H1 (cell line): Measurements from ENCODE around the gene SCARF1. TPM values are rescaled to one million over a fixed set of nuclear protein-coding genes. Genes with fewer than 3 reads are reported as not detected.

ENCODE experiments used
- CTCF ChIA-PET: fragments of 300-600 bp; sonication (Branson Sonifier 250); formaldehyde crosslinking; loops from one replicate; lab custom pipeline; 2021; ENCODE audit not compliant: partially characterized antibody; lab: Charles Lee
- POLR2A ChIA-PET: fragments of 300-600 bp; sonication (Branson Sonifier 250); formaldehyde crosslinking; loops from one replicate; lab custom pipeline; 2021; ENCODE audit warnings: inconsistent platforms; ENCODE audit not compliant: partially characterized antibody; lab: Charles Lee
- DNase-seq, 2 experiments: peaks; one replicate each; pipeline versions ENCODE4 v3.0.0 to v3.0.0-alpha.2; 2010 to 2022; ENCODE audit warnings: low spot score in 2 of 2, low read depth in 1 of 2, mixed read lengths in 1 of 2
- FAIRE-seq: peaks from 2 replicates; lab custom pipeline; 2011; peaks lifted over from hg19 to GRCh38; lab: Jason Lieb, UNC
- H2AFZ ChIP-seq: 2 replicates; pipeline ENCODE4 v1.8.1; 2012; ENCODE audit warnings: low read length, inconsistent platforms
- H2AK5ac ChIP-seq: 2 replicates; pipeline ENCODE4 v1.6.1; 2013; ENCODE audit warnings: low read depth, low read length
- H2BK120ac ChIP-seq: replicated peaks from 2 replicates; pipeline ENCODE3; 2013; ENCODE audit warnings: low read depth, low read length, inconsistent platforms
- H2BK12ac ChIP-seq: 2 replicates; pipeline ENCODE4 v1.6.1; 2013; ENCODE audit warnings: low read depth, low read length
- H2BK15ac ChIP-seq: 2 replicates; pipeline ENCODE4 v1.6.1; 2013; ENCODE audit warnings: low read length
- H2BK20ac ChIP-seq: 2 replicates; pipeline ENCODE4 v1.6.1; 2013; ENCODE audit warnings: low read length
- H2BK5ac ChIP-seq: 2 replicates; pipeline ENCODE4 v1.6.1; 2013; ENCODE audit warnings: low read depth, low read length
- H3K14ac ChIP-seq: 2 replicates; pipeline ENCODE4 v1.6.1; 2013; ENCODE audit warnings: inconsistent platforms; ENCODE audit not compliant: insufficient read length
- H3K18ac ChIP-seq: 2 replicates; pipeline ENCODE4 v1.6.1; 2013; ENCODE audit warnings: low read length; ENCODE audit errors: extremely low read depth
- H3K23ac ChIP-seq: 2 replicates; pipeline ENCODE4 v1.6.1; 2013; ENCODE audit warnings: inconsistent platforms; ENCODE audit not compliant: insufficient read length
- H3K23me2 ChIP-seq: 2 replicates; pipeline ENCODE4 v1.6.1; 2013; ENCODE audit warnings: low read depth, low read length
- H3K27ac ChIP-seq: 2 replicates; pipeline ENCODE4 v1.6.1; 2011; ENCODE audit warnings: low read depth, low read length, inconsistent platforms
- H3K27me3 ChIP-seq, 4 experiments: replicated peaks in 1 of 4; 1 replicate in 1 of 4; 2 replicates in 3 of 4; pipeline versions ENCODE4 v1.6.1 to v1.8.1; 2011 to 2013; ENCODE audit warnings: low read length in 3 of 4, mild to moderate bottlenecking in 3 of 4, inconsistent platforms in 2 of 4, mixed read lengths in 2 of 4, moderate library complexity in 1 of 4; ENCODE audit not compliant: control insufficient read depth in 3 of 4, insufficient read depth in 3 of 4; ENCODE audit errors: extremely low read depth in 1 of 4
- H3K36me3 ChIP-seq, 4 experiments: 2 replicates each; pipeline versions ENCODE4 v1.6.1 to v1.8.1; 2011 to 2013; ENCODE audit warnings: mild to moderate bottlenecking in 4 of 4, low read length in 3 of 4, moderate library complexity in 2 of 4, control low read depth in 1 of 4, inconsistent platforms in 1 of 4; ENCODE audit not compliant: insufficient read depth in 4 of 4, control insufficient read depth in 2 of 4
- H3K4ac ChIP-seq: replicated peaks from 2 replicates; pipeline ENCODE3; 2013; ENCODE audit warnings: low read length, low read depth, mixed read lengths, inconsistent platforms; ENCODE audit not compliant: insufficient read length
- H3K4me1 ChIP-seq, 4 experiments: replicated peaks in 1 of 4; 1 replicate in 1 of 4; 2 replicates in 3 of 4; pipeline versions ENCODE4 v1.6.1 to v1.8.1; 2011 to 2013; ENCODE audit warnings: low read length in 3 of 4, inconsistent platforms in 2 of 4, mixed read lengths in 1 of 4; ENCODE audit not compliant: insufficient read depth in 4 of 4, control insufficient read depth in 3 of 4
- H3K4me2 ChIP-seq, 2 experiments: 2 replicates each; pipeline versions ENCODE4 v1.6.1 to v1.8.1; 2011 to 2013; ENCODE audit warnings: low read depth in 2 of 2, low read length in 2 of 2, control low read depth in 1 of 2, inconsistent platforms in 1 of 2, mild to moderate bottlenecking in 1 of 2; ENCODE audit not compliant: insufficient read depth in 1 of 2
- H3K4me3 ChIP-seq, 4 experiments: fragments of 200-600, 300-600 bp in 1 of 4; sonication (generic), shearing (Covaris generic), sonication (Bioruptor Twin) in 1 of 4; 2 replicates each; pipeline versions ENCODE4 v1.5.1 to v1.8.1; 2011 to 2016; ENCODE audit warnings: low read length in 4 of 4, low read depth in 3 of 4, control low read depth in 2 of 4, inconsistent platforms in 2 of 4, mild to moderate bottlenecking in 2 of 4, mixed read lengths in 1 of 4, moderate library complexity in 1 of 4; ENCODE audit not compliant: insufficient read depth in 2 of 4; ENCODE audit errors: extremely low read depth in 1 of 4
- H3K56ac ChIP-seq: replicated peaks from 2 replicates; pipeline ENCODE3; 2013; ENCODE audit warnings: low read depth, mild to moderate bottlenecking, mixed read lengths, low read length, inconsistent platforms; ENCODE audit not compliant: insufficient read length
- H3K79me1 ChIP-seq: 2 replicates; pipeline ENCODE4 v1.6.1; 2013; ENCODE audit warnings: low read depth, low read length, control low read depth
- H3K79me2 ChIP-seq, 2 experiments: 2 replicates each; pipeline versions ENCODE4 v1.6.1 to v1.8.1; 2012 to 2013; ENCODE audit warnings: low read length in 2 of 2, mild to moderate bottlenecking in 2 of 2, inconsistent platforms in 1 of 2; ENCODE audit not compliant: insufficient read depth in 2 of 2, control insufficient read depth in 1 of 2
- H3K9ac ChIP-seq, 4 experiments: replicated peaks in 1 of 4; 1 replicate in 1 of 4; 2 replicates in 3 of 4; pipeline versions ENCODE4 v1.6.1 to v1.8.1; 2011 to 2013; ENCODE audit warnings: low read depth in 3 of 4, low read length in 3 of 4, control low read depth in 2 of 4, mild to moderate bottlenecking in 2 of 4, moderate library complexity in 2 of 4, inconsistent platforms in 1 of 4; ENCODE audit errors: extremely low read depth in 1 of 4
- H3K9me3 ChIP-seq, 2 experiments: 2 replicates each; pipeline versions ENCODE4 v1.6.1 to v1.8.1; 2012 to 2013; ENCODE audit warnings: mild to moderate bottlenecking in 2 of 2, moderate library complexity in 2 of 2, control low read depth in 1 of 2, inconsistent platforms in 1 of 2, low read depth in 1 of 2, low read length in 1 of 2, mixed read lengths in 1 of 2; ENCODE audit not compliant: insufficient read depth in 2 of 2
- H4K20me1 ChIP-seq, 2 experiments: replicated peaks in 1 of 2; 2 replicates each; pipeline versions ENCODE3 to v1.8.1; 2011 to 2013; ENCODE audit warnings: inconsistent platforms in 2 of 2, low read length in 2 of 2, mild to moderate bottlenecking in 1 of 2; ENCODE audit not compliant: insufficient read depth in 2 of 2, control insufficient read depth in 1 of 2
- H4K5ac ChIP-seq: 2 replicates; pipeline ENCODE4 v1.6.1; 2013; ENCODE audit warnings: low read length, low read depth, mixed read lengths, inconsistent platforms; ENCODE audit not compliant: insufficient read length
- H4K8ac ChIP-seq: 2 replicates; pipeline ENCODE4 v1.8.0; 2013; ENCODE audit warnings: mild to moderate bottlenecking, moderate library complexity, low read length, inconsistent platforms; ENCODE audit not compliant: insufficient read depth; ENCODE audit errors: extremely low read depth
- H4K91ac ChIP-seq: replicated peaks from 2 replicates; pipeline ENCODE3; 2013; ENCODE audit warnings: low read length, mixed read lengths, inconsistent platforms; ENCODE audit not compliant: insufficient read length
- ATF3 ChIP-seq: IDR thresholded peaks from 2 replicates; pipeline ENCODE4 v1.6.1; 2011; ENCODE audit warnings: low read depth, mild to moderate bottlenecking, low read length; ENCODE audit not compliant: insufficient read depth
- BACH1 ChIP-seq: IDR thresholded peaks from 2 replicates; pipeline ENCODE4 v1.6.1; 2012; ENCODE audit warnings: low read length, improper control_type of control experiment
- BRCA1 ChIP-seq: IDR thresholded peaks from 2 replicates; pipeline ENCODE4 v1.6.1; 2012; ENCODE audit warnings: low read depth, low read length, improper control_type of control experiment
- CBX8 ChIP-seq: fragments of 300-800, 300-1000 bp; sonication (generic); IDR thresholded peaks from 2 replicates; pipeline ENCODE4 v1.7.1; 2016; ENCODE audit warnings: low read depth, low read length, borderline replicate concordance
- CHD2 ChIP-seq: IDR thresholded peaks from 2 replicates; pipeline ENCODE4 v1.6.1; 2012; ENCODE audit warnings: low read length, improper control_type of control experiment
- EGR1 ChIP-seq: IDR thresholded peaks from 2 replicates; pipeline ENCODE4 v1.6.1; 2011; ENCODE audit warnings: low read depth, low read length, borderline replicate concordance
- EZH2 ChIP-seq: fragments of 200-600 bp; sonication (generic); IDR thresholded peaks from 2 replicates; pipeline ENCODE4 v1.7.1; 2012; ENCODE audit warnings: low read depth, mild to moderate bottlenecking, moderate library complexity, low read length, inconsistent platforms; ENCODE audit not compliant: severe bottlenecking
- NRF1 ChIP-seq: IDR thresholded peaks from 2 replicates; pipeline ENCODE4 v1.6.1; 2011; ENCODE audit warnings: mild to moderate bottlenecking, low read depth, low read length, improper control_type of control experiment
- TAF1 ChIP-seq: IDR thresholded peaks from 2 replicates; pipeline ENCODE4 v1.6.1; 2011; ENCODE audit warnings: mild to moderate bottlenecking, low read depth, low read length
- TAF7 ChIP-seq: optimal IDR thresholded peaks from 2 replicates; pipeline ENCODE3; 2011; ENCODE audit warnings: low read depth, mild to moderate bottlenecking, inconsistent platforms, low read length, moderate library complexity, borderline replicate concordance
- TBP ChIP-seq: IDR thresholded peaks from 2 replicates; pipeline ENCODE4 v1.6.1; 2011; ENCODE audit warnings: low read depth, low read length, improper control_type of control experiment
- TEAD4 ChIP-seq: IDR thresholded peaks from 2 replicates; pipeline ENCODE4 v1.6.1; 2012; ENCODE audit warnings: low read depth, low read length, inconsistent platforms, mixed read lengths
- WGBS, 2 experiments: shearing (Covaris generic) in 1 of 2; methylation state at CpG; one replicate each; pipeline versions ENCODE4 v1.1.6 to v1.1.7; 2013 to 2015; ENCODE audit warnings: low lambda C conversion rate in 2 of 2, mixed read lengths in 2 of 2, inconsistent platforms in 1 of 2, low coverage in 1 of 2, missing lambda C conversion rate in 1 of 2; ENCODE audit not compliant: insufficient replicate concordance in 2 of 2, insufficient coverage in 1 of 2, insufficient read length in 1 of 2; ENCODE audit errors: extremely low coverage in 1 of 2, missing lambda C conversion rate in 1 of 2; 5-methylcytosine and 5-hydroxymethylcytosine counted together
- polyA plus RNA-seq, 7 experiments: library from polyadenylated mRNA; depleted of rRNA in 3 of 7; stranded (reverse) in 5 of 7; unstranded in 2 of 7; fragments of >200 nt in 5 of 7; fragments of 200-250 nt in 2 of 7; gene quantifications; 1 replicate in 5 of 7; 2 replicates in 1 of 7; 4 replicates in 1 of 7; pipeline versions ENCODE4 v1.2.1 to v1.2.3, GENCODE V29; 2011 to 2013; ENCODE audit warnings: missing spikeins in 2 of 7, mixed read lengths in 2 of 7
- total RNA-seq: library from RNA; stranded (reverse); fragmentation: NEBNext Ultra II Directional; extraction: Animal tissue kit (Norgen Biotek cat#: 25700); gene quantifications from 2 replicates; pipeline ENCODE4 v1.2.1, GENCODE V29; 2021
- TF ChIP-seq, protein P1 (sequence below): IDR thresholded peaks from 2 replicates; pipeline ENCODE4 v1.6.1; 2011; ENCODE audit warnings: low read length, improper control_type of control experiment

Gene SCARF1
- total and polyA plus RNA-seq, 2 of the 8 experiments (the other 6 are each of a cell fraction or from before 2014, with no cell fraction given): 1.1 to 1.6 TPM

- H3K14ac ChIP-seq: no peak overlapping the region
- no peak overlapping the region for H4K5ac ChIP-seq
- FAIRE-seq: no peak
- peaks cover 0 to 14% (median 11%) of the 10 kb centered on the region in 4 experiments; a peak in 6 of 7 replicates for H3K4me1 ChIP-seq
- no peaks in the 10 kb centered on the region for H3K27me3 ChIP-seq
- H3K36me3 ChIP-seq: no peaks in the 10 kb centered on the region
- H2BK5ac ChIP-seq: no peak overlapping the region
- ChIA-PET POLR2A (no interaction called here), CTCF (interaction anchor here (1.6 to 3.5 kb wide), 4 partner anchors 8 to 35 kb away, joined by 4 to 12 read pairs (median 8); no protein-coding TSS in a partner anchor)
- H2BK120ac ChIP-seq: no peak overlapping the region
- H3K23ac ChIP-seq: no peak overlapping the region
- H3K4me2 ChIP-seq: no peak overlapping the region
- H2AFZ ChIP-seq: no peak overlapping the region
- H4K91ac ChIP-seq: no peak overlapping the region
- H3K9ac ChIP-seq: no peak overlapping the region
- no peak overlapping the region for H3K27ac ChIP-seq
- no peaks in the 10 kb centered on the region for H3K79me1 ChIP-seq
- H2BK15ac ChIP-seq: no peak overlapping the region
- TF ChIP-seq BRCA1 (no peak), CHD2 (no peak), TEAD4 (no peak), TAF7 (no peak), ATF3 (no peak), EGR1 (no peak), NRF1 (no peak), CBX8 (no peak), BACH1 (no peak), TAF1 (no peak), TBP (no peak), EZH2 (no peak)
- TF ChIP-seq, protein P1, sequence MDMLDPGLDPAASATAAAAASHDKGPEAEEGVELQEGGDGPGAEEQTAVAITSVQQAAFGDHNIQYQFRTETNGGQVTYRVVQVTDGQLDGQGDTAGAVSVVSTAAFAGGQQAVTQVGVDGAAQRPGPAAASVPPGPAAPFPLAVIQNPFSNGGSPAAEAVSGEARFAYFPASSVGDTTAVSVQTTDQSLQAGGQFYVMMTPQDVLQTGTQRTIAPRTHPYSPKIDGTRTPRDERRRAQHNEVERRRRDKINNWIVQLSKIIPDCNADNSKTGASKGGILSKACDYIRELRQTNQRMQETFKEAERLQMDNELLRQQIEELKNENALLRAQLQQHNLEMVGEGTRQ: no peak
- TF ChIP-seq, all 59 proteins: peak for 0
- no peaks in the 10 kb centered on the region for H3K79me2 ChIP-seq
- no peak for DNase-seq
- H2BK20ac ChIP-seq: no peak overlapping the region
- H2BK12ac ChIP-seq: no peak overlapping the region
- no peak overlapping the region for H2AK5ac ChIP-seq
- H3K9me3 ChIP-seq: no peaks in the 10 kb centered on the region
- H4K20me1 ChIP-seq: no peaks in the 10 kb centered on the region
- no peak overlapping the region for H3K4ac ChIP-seq
- no peak overlapping the region for H3K18ac ChIP-seq
- no peak overlapping the region for H3K4me3 ChIP-seq
- WGBS, 2 experiments: 91% methylated on average over 7 of the region's 7 CpGs; no CpG with 5 or more reads in 1 of the 2 experiments
- no peaks in the 10 kb centered on the region for H3K23me2 ChIP-seq
- no peak overlapping the region for H4K8ac ChIP-seq
- no peak overlapping the region for H3K56ac ChIP-seq
These were observed 36.9 kb downstream of the SCARF1 start for GRCh38 chr17:1608676-1609075.
